CD4-positive, alpha-beta T cell treated with Interleukin-6 at 100 ng/mL for 8 hours (primary cell): ENCODE measurements around the gene THRSP.
"Not testable (repeated sequence)": the region's sequence is repeated elsewhere in the genome, so short reads cannot be mapped to it uniquely, and the experiment has no call there.

Experiments
- DNase-seq: peaks from one replicate; pipeline ENCODE4 v3.0.0-alpha.2; 2020; ENCODE audit warnings: mixed read lengths, low spot score

Gene THRSP

DNA sequence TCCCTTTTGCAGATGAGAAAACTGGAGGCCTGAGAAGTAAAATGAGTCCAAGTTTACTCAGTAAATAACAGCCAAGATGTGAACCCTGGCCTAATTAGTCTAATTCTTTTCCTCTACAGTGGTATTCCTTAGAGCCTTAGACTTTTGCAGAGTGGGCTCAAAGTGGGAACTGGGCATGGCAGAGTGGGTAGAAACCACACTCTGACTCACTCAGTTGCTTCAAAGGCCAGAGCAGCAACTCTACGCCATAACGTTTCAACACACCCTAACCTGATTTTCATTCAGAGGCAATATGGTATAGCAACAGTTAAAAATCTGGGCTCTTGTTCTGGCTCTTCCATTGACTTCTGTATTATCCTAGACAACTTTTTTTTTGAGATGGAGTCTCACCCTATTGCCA is 2.8 kb downstream of the THRSP start:
- no peak for DNase-seq

DNA sequence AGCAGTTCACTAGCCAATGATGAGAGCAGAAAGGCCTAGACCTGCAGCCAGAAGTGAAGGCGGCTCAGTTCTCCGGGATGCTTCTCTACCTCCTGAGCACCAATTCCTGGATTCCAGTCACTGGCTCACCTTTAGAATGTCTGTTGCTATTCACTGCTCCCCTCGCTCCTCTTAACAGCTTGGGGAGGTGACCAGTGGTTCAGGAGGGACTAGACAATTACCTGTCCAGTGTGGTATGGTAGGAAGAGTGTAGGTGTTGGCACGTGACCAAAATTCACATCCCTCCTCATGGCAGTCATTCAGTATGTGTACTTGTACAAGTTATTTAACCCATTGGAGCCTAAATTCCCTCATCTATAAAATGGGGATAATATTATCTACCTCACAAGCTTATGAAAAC is 4.0 kb downstream of the THRSP start:
- DNase-seq: no peak

DNA sequence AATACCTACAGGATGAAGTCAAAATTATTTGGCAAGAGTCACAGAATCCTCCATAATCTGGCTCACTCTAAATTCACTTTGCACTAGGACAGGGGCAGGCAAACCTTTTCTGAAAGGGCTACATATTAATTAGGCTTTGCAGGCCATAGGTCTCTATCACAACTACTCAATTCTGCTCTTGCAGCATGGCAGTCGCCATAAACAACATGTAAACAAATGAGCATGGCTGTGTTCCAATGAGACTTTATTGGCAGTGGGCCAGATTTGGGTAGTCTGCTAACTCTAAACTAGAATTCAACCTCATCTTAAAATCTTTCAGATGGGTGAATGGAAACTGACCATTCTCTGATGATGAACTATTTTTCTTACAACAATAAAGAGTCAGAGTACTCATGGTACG is 5.8 kb downstream of the THRSP start:
- no peak for DNase-seq

DNA sequence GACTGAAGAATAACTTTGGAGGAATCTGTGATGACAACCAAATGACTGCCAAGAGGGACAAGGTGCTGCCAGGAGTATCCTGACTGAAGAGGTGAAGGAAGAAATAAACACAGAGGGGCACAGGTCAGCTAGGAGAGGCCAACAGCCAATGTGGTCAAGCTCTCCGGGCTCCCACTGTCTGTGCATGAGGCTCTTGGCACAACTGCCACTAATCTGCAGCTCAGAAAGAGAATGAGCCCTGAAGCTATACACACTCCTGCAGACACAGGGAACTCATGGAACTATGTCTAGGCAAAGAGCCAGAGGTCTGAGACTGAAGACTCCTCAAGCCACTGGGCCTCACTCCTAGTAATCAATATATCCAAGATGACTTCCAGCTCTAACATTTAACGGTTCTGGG is 7.0 kb downstream of the THRSP start:
- DNase-seq: no peak

DNA sequence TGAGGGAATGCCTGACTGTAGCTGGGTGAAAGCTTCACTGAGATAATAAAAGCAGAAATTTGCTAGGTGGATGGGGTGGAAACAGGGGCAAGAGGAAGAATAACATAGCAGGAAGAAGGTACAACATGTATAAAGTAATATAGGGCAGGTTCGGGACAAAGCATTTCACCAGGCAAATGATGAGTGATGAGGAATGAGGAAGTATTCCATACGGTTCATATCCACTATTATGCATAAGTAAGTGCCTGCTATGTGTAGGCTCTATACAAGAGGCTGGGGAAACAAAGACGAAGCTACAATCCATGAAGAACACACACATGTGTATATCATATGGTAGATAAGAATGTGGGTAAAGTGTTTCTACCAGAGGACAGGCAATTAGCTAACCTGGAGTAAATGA is 8.1 kb downstream of the THRSP start:
- DNase-seq: no peak

DNA sequence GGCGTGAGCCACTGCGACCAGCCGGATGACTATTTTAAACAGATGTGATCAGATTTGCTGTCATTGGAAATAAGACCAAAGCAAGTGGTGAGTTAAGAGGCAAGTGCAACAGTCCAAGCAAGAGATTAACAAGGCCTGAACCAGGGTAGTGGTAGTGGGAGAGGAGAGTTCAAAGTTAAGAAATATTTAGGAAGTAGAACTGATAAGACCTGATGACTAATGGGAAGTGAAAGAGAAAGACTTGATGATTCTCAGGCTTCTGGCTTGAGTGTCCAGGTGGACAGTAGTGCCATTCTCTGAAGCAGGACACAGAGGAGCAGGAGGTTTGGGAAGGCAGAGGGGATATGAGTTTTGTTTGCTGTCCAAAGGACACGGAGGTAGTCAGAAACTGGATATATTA is 8.8 kb downstream of the THRSP start:
- no peak for DNase-seq

DNA sequence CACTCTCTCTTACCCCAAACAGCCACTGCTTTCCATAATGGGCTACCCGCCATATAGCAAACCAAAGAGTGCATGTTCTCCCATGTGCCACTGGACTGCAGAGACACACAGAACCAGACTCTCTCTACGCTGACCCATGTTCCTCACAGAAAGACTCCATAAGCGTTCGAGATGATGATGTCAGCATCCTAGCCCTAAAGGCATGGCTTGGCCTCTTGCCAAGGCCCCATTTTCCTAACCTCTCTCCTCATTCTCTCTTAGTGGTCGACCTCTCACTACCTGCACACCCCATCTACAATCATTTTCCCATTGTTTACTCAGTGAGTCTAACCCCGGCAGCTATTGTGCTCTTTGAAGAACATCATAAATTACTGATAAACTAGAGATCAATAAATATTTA is 11.1 kb downstream of the THRSP start:
- DNase-seq: no peak

DNA sequence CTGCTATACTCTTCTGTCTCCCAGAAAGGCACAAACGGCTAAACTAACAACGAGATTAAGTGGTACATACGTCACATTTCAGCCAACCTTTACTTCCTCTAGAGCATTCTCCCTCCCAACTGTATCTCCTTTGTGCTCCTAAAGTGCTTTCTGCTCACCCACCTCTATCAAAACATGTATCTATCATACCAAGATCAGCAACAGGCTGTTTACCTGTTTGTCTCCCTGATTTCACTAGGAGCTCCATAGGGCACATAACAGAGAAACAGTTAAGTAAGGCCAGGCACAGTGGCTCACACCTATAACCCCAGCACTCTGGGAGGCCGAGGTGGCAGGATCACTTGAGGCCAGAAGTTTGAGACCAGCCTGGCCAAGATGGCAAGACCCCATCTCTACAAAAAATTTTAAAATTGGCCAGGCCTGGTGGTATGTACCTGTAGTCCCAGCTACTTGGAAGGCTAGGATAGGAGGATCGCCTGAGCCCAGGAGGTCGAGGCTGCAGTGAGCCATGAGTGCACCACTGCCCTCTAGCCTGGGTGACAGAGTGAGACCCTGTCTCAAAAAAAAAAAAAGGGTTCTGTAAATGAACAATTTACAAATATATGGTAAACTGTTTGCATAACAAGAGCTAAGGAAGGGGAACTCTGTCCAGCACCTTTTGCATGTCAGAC is 13.2 kb downstream of the THRSP start:
- no peak for DNase-seq

DNA sequence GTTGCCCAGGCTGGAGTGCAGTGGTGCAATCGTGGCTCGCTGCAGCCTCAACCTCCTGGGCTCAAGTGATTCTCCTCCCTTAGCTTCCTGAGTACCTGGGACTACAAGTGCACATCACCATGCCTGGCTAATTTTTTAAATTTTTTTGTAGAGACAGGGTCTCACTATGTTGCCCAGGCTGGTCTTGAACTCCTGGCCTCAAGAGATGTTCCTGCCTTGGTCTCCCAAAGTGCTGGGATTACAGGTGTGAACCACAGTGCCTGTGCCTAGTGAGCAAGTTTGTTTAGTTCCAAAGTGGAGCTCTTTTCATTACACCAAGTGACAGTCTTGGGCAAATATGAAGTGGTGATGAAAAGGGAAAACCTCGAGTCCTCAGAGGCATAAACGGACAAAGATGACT is 13.9 kb downstream of the THRSP start:
- DNase-seq: not testable (repeated sequence)

DNA sequence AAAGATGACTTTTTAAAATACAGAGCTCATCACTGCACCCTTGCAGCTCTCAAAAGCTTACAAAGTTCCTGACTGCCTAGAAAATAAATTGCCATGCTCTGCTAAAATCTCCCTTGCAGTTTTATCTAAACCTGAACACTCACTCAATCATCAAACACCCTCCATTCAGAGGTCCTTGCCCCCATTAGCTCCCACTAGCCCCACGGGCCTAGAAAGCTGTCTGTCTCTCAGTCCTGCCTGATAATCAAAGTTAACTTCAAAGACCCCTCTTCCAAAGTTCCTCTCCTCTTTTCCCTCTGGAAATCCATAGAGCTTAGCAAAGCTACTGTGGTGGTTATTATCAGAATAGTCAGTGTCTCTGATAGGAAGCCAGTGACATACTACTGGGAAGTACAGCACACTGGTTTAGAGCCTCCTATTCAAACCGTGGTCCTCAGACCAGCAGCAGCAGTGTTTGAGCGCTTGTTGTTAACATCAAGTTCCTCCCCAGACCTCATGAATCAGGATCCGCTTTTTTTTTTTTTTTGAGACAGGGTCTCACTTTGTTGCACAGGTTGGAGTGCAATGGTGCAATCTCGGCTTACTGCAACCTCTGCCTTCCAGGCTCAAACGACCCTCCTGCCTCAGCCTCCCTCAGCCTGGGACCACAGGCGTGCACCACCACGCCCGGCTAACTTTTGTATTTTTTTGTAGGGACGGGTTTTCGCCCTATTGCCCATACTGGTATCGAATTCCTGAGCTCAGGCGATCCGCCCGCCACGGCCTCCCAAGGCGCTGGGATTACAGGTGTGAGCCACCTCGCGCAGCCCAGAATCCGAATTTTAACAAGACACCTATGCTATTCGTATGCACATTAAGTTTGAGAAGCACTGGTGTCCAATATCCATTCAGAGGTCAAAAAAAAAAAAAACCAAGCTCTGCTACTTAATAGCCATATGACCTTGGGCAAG is 14.8 kb downstream of the THRSP start:
- DNase-seq: no peak

DNA sequence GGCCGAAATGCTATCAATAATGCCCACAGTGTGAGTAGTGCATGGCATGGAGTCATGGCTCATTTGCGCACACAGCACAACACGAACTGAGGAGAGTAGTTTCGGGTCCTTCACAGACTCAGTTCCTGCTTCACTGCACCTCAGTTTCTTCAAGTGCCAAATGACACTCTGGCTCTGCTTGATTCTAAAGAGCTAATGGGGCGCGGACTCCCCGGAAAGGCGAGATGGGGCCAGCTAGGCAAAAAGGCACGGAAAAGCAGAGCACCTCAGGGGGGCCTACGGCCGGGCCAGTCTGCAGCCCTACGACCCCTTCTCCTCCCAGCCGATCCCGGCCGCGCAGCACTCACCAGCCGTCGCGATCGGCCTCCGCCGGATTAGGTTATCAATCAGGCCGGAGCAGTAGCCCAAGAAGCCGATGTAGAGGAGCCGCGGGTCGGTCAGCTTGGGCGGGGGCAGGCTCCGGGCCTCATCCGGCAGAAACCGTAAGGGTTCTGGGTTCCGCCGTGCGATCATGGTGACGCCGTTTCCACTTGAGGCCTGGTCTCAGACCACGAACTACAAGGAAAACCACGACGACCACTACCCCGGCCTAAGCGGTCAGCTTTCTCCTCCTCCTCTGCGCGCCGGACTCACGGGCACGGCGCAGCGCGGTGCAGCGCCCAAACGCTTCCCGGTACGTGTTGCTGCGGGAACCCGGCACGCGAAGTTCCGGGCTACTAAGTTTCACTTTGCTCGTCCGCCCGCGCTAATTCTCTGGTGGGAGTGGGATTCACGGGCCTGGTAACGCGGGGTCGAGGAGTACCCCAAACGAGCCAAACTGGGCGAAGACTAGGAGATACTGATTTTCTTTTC is 15.8 kb downstream of the THRSP start, which contains the start of gene NDUFC2:
Gene NDUFC2, minus strand, starts transcription at position 631 of the 852 bp plus-strand sequence. Its CDS starts 118 bp downstream, at position 513.
- peak; percentile 52 for DNase-seq

DNA sequence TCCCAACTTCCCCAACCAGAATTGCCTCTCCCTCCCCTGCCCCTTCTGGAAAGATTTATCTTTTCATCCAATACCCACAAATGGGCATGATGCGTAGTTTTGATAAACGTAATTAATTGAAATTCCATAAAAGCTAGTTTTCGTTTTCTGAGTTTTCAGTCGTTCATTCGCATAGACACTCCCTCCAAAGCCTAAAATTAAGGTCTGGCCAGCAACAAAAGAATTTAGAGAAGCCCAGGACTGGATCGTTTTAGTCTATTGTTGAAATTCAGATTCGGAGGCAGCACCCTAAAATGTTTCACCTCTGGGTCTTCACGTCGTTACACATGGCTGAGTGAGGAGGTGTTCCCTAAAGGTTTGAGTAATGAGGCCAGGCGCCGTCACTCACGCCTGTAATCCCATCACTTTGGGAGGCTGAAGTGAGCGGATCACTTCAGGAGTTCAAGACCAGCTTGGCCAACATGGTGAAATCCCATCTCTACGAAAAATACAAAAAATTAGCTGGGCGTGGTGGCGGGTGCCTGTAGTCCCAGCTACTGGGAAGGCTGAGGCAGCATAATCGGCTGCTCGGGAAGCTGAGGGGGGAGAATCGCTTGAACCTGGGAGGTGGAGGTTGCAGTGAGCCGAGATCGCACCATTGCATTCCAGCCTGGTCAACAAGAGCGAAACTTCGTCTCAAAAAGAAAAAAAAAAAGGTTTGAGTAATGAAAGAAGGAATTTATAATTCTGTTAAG is 16.6 kb downstream of the THRSP start:
- no peak for DNase-seq

DNA sequence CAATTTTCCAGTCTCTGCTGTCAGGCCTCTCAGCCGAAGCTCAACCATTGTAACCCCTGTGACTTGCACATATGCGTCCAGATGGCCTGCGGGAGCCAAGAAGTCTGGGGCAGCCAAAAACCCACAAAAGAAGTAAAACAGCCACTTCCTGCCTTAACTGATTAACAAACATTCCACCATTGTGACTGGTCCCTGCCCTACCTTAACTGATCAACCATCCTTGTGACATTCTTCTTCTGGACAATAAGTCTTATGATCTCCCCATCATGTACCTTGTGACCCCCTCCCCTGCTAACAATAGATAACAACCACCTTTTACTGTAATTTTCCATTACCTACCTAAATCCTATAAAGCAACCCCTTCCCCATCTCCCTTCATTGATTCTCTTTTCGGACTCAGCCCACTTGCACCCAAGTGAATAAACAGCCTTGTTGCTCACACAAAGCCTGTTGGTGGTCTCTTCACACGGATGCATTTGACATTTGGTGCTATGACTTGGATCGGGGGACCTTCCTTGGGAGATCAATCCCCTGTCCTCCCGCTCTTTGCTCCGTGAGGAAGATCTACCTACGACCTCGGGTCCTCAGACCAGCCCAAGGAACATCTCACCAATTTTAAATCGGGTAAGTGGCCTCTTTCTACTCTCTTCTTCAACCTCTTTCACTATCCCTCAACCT is 17.3 kb downstream of the THRSP start:
- no peak for DNase-seq

DNA sequence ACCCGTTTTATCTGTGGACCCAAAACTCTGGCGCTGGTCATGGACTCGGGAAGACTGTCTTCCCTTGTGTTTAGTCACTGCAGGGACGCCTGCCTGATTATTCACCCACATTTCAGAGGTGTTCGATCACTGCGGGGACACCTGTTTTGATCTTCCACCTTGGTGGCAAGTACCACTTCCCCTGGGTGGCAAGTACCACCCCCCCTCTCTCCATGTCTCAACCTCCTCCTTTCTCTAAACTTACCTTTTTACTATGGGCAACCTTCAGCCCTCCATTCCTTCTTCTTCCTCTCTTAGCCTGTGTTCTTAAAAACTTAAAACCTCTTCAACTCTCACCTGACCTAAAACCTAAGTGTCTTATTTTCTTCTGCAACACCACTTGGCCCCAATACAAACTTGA is 17.9 kb downstream of the THRSP start:
- no peak for DNase-seq

DNA sequence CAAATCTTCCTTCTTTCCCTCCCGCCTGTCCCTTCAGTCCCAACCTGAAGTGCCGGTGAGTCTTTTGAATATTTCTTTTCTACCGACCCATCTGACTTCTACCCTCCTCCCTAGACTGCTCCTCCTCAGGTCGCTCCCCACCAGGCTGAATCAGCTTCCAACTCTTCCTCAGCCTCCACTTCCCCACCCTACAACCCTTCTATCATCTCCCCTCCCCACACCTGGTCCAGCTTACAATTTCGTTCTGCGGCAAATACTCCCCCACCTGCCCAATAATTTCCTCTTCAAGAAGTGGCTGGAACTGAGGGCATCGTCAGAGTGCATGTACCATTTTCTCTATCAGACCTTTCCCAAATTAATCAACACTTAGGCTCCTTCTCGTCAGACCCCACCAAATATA is 18.5 kb downstream of the THRSP start:
- no peak for DNase-seq

DNA sequence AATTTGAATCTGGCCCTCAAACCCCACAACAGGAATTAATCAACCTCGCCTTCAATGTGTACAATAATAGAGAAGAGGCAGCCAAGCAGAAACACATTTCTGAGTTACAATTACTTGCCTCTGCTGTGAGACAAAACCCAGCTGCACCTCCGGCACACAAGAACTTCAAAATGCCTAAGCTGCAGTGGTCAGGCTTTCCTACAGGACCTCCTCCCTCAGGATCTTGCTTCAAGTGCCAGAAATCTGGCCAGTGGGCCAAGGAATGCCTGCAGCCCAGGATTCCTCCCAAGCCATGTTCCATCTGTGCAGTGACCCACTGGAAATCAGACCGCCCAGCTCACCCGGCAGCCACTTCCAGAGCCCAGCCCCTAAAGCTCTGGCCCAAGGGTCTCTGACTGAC is 19.4 kb downstream of the THRSP start:
- no peak for DNase-seq

DNA sequence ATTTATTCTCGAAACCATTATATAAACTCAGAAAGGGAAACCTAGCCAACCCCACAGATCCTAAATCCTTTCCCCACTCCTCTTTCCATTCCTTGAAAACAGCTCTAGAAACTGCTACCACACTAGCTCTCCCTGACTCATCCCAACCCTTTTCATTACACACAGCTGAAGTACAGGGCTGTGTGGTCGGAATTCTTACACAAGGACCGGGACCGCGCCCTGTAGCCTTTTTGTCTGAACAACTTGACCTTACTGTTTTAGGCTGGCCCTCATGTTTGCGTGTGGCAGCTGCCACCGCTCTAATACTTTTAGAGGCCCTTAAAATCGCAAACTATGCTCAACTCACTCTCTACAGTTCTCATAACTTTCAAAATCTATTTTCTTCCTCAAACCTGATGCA is 20.8 kb downstream of the THRSP start:
- DNase-seq: not testable (repeated sequence)

DNA sequence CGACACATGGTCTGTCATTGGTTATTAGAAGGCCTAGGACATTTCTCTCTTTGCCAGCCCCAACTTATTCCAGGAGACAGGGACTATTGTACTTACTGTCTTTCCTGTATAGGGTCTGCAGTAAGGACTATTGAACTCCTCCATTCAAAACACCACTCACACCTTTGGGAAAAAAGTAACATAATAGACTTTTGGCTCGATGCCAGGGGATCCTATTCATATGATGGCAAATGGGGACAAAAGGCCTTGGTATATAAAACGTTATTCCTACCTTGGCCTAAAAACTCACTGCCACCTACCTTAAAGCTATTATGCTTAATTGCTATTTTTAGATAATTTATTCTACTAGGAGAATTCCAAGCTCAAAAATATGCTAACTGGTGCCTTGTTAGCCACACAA is 22.3 kb downstream of the THRSP start:
- DNase-seq: no peak

DNA sequence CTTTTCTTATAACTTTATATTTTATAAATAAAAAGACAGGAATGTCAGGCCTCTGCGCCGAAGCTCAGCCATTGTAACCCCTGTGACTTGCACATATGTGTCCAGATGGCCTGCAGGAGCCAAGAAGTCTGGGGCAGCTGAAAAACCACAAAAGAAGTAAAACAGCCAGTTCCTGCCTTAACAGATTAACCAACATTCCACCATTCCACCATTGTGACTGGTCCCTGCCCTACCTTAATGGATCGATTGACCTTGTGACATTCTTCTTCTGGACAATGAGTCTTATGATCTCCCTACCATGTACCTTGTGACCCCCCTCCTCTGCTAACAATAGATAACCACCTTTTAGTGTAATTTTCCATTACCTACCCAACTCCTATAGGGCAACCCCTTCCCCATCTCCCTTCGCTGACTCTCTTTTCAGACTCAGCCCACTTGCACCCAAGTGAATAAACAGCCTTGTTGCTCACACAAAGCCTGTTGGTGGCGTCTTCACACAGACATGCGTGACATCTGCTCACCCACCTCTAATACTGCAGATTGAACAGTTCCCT is 22.9 kb downstream of the THRSP start:
- DNase-seq: not testable (repeated sequence)

DNA sequence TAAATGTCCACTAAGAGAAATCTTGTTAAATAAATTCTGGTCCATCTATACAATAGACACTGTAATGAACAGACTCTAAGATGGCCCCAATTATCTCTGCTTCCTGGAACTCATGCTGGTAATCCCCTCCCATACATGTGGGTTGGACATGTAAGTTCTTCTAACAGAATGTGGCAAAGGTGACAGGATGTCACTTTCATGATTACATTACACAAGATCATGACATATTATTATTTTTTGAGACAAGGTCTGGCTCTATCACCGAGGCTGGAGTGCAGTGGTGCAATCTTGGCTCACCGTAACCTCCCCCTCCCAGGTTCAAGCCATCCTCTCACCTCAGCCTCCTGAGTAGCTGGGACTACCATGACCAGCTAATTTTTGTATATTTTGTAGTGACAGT is 30.6 kb downstream of the THRSP start:
- DNase-seq: no peak
